Heart left ventricle (tissue), 13 donors: Measurements from ENCODE around the gene LAMA2.

Experiments used
- POLR2A ChIP-seq, 2 donors: fragments of 450-650 bp; IDR thresholded peaks; one replicate each; pipeline ENCODE4 v1.6.1; 2017; ENCODE audit warnings: antibody characterized with exemption in 2 of 2, mild to moderate bottlenecking in 2 of 2, moderate library complexity in 2 of 2
- TF ChIP-seq, protein P1 (sequence below), 12 donors: fragments of 200-600 bp; sonication (generic) in 4 of 12; IDR thresholded peaks; one replicate each; pipeline versions ENCODE4 v1.5.0 to v1.8.0; 2018 to 2022; ENCODE audit warnings: antibody characterized with exemption in 12 of 12, mild to moderate bottlenecking in 5 of 12
- donor health status: ischemic (EF 13 %, LVEDD 7.1; RV severe dilation, severe dysfunction).
- donor health status: DM: no; HTN: yes; CAD: no.
- donor health status: DM: no; HTN: no; CAD: no.
- donor health status: ischemic (EF 25% LVEDD 6.9; RV normal size, moderate dysfunction).
- donor health status: ischemic (EF 25% LVEDD 5.7; RV mildly dilated, moderate dysfunction).
- donor health status: ischemic (EF 35%, LVEDD 5.7; RV mildly dilated, moderate dysfunction).
- donor health status: nonischemic (EF 11% LVEDD 7.7; RV severe dilation, severe dysfunction).
- donor health status: DM: yes; HTN: yes; CAD: no.
- donor health status: PGD.
- donor health status: ischemic (EF 29% LVEDD 5.4; RV normal size, mild dysfunction).
- donor health status: nonischemic (EF 23%, LVEDD 6.1; RV moderate dilation, normal function).

DNA sequence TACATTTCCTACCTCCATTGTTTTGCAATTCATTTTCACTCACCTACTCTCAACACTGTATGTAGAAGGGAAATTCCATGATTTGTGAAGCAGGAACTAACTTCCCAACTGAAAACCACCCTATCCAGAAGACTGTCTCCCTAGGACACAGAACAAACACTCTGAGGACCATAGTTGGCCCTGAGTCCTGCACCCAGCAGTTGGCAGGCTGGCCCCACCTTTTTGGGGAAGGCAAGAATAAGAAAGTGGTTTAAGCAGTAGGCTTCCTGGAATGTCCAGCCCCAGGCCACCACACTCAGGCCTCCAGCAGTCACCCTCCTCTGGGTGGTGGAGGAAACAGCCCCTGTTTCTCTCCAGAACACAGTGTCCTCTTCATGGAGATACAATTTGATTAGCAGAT is 568.2 kb downstream of the LAMA2 start:
- TF ChIP-seq, protein P1, sequence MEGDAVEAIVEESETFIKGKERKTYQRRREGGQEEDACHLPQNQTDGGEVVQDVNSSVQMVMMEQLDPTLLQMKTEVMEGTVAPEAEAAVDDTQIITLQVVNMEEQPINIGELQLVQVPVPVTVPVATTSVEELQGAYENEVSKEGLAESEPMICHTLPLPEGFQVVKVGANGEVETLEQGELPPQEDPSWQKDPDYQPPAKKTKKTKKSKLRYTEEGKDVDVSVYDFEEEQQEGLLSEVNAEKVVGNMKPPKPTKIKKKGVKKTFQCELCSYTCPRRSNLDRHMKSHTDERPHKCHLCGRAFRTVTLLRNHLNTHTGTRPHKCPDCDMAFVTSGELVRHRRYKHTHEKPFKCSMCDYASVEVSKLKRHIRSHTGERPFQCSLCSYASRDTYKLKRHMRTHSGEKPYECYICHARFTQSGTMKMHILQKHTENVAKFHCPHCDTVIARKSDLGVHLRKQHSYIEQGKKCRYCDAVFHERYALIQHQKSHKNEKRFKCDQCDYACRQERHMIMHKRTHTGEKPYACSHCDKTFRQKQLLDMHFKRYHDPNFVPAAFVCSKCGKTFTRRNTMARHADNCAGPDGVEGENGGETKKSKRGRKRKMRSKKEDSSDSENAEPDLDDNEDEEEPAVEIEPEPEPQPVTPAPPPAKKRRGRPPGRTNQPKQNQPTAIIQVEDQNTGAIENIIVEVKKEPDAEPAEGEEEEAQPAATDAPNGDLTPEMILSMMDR (IDR thresholded peaks at IDR 0.05): no peak
- no peak for TF ChIP-seq POLR2A (IDR thresholded peaks at IDR 0.05)
